ENCODE data around the gene ARHGAP44.
"Not testable (repeated sequence)": the region's sequence is repeated elsewhere in the genome, so short reads cannot be mapped to it uniquely, and the experiment has no call there.

The ARHGAP44 gene

DNA sequence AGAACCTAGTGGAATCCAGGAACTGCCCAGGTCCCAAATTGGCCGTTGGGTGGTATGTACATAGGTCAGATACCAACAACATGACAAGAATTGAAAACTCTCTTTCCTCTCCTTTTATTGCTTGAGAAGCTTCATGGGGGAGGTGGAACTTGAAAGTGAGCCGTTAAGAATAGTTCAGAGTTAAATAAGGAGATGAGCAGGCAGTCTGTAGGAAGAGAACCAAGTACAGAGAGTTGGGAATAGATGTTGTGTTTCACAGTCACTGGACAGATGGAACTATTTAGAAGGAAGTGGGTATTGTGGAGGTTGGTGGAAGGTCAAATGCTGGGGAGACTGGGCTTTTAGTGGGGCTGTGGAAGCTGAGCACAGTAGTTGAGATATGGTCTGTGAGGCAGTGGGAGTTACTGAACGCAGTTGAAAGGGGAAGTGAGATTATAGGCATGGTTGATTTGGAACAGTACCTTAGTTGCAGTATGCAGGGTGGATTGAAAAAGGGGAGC is 26.4 kb downstream of the ARHGAP44 start:
- DNase-seq, result no peak

DNA sequence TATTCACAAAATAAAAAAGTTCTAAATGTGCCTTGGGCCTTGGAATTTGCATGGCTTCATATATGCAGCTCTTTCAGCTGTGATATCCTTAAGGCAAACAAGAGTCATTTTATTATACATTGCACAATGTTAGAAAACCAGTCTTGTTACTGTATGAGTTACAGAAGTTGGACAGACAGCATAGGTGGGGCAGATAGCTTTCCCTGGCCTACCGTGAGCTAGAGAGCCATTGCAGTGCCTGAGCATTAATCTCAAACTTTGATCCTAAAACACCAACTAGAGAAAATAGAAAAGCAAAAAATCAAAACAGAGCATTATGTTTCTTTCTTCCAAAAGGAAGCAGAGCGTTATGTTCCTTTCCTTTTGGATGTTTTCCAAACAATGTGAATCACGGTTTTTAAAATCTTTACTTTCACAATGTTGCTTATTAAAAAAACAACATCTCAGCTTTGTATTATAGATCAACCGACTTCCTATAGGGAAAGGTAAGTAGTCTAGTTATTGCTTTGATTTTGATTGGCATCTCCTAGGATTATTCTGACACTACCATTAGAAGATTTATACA is 32.2 kb downstream of the ARHGAP44 start:
- DNase-seq, result no peak

DNA sequence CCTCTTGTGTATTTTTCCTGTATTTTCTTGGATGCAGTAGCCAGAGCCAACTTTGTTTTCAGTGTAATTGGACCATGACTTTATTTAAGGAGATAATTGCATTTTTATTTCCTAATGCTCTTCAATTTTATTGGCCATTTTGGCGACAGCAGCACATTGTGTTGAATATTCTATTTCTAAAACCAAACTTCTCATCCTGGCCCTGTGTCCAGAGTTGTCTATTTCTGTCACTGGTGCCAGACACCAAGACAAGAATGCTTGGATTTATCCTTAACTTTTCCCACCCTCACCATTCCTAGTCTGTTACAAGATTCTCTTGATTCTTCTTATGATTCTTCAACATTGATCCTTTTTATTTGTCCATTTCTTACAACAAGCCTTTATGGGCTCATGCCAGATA is 37.1 kb downstream of the ARHGAP44 start:
- DNase-seq, result no peak

DNA sequence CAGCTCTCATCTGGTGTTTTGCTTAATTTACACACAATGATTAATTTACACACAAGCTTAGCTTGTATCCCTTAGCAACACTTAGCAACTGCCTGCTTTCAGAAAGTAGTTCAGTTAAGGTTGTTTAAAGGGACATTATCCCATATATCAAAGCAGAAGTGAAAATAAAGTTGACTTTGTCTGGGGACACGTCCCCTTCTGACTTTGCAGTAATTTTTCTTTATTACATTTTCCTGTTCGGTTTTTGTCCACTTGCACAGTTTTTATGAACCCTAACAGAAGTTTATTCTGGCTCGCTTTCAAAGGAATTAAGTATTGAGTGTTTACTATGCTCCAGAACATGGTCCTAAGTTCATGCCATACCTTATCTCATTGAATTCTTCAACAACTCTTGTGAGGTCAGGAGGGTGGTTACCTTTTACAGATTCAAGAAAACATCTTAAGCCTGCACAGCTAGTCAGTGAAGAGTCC is 41.5 kb downstream of the ARHGAP44 start:
- DNase-seq, result no peak

DNA sequence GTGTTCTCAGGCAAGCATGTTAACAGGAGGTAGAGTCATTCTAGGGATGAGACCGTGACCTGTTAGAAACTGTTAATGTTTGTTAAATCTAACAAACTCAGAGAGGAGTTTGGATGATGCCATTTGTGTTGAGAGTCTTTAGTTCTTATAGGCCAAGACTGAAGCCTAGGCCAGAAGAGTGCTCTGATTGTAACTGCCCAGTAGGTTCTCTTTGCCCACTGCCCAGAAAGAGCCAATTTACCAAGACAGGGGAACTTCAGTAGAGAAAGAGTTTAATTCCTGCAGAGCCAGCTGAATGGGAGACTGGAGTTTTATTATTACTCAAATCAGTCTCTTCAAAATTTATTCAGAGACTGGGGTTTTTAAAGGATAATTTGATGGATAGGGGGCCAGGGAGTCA is 42.5 kb downstream of the ARHGAP44 start:
- no peak for DNase-seq

DNA sequence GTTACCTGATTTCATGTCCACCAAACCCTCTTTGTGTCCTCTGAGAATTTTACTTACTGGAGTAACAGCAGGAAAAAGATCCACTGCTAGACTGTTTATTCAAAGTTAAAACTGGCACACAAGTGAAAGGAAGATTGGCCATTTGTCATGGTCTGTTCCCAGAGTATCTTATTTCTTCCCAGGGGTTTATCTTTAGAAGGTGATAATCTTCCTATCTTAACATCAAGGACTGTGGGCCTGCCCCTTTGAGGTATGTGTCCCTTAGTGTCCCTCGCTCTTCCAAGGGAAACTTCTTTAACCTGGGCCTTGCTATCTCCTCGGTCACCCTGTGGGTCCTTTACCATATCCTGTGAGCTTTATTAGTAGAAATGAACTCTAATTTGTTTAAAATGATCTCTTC is 49.7 kb downstream of the ARHGAP44 start:
- DNase-seq, result no peak

DNA sequence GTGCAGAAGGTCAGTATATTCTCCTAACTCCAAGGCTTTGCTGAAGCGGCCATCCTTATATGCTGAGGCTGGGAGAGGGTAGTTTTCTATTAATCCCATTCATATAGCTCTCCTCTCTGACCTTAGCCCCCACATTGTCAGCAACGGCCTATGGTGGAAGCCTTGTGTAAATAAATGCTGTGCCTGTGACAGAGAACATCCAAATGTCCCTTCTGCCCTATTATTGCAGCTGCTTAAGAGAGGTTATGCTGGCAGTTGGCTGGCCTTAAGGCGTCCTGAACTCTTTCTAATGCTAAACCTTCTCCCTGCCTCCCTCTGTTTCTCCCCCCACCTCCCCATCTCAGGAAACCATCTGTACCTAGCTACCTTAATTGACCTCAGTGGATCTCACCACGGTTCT is 53.6 kb downstream of the ARHGAP44 start:
- no peak for DNase-seq

DNA sequence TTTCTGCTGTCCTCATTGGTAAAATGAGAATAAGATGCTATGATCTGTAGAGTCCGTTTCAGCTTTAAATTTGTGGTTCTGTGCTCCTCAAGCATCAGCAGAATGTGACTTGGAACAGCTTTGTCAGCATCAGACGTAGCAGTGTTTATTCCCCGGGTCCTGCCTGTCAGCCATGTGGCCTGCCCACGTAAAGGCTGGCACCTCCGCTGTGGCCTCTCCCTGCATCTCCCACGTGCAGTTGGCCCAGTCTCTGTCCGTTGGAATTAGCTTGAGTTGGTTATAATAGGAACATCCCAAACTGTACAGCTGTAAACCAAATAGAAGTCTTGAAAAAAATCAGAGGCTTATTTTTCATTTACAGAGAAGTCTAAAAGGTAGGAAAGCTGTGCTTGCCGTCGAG is 61.7 kb downstream of the ARHGAP44 start:
- no peak for DNase-seq

DNA sequence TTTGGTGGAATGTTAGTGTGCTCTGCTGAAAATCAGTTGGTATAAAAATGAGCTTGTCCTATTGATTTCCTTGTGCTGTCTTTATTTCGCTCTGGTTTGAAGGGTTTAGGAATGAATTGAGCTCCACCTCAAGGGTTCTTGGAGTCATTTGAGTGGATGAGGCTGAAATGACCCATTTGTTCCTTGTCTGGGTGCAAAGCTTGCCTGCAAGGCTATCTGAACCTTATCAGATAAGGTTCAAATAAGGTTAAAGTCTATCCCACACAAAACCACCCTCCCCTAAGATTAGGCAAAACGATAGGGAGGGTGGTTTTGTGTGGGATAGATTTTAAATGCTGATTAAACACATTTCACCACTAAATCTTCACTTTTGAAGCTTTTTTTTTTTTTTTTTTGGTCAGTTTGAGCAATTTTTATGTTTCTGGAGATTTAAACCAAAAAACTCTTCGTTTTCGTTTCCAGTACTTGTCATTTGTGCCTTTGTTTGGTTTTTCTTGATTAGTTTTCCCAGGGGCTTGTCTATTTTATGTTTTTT is 62.7 kb downstream of the ARHGAP44 start:
- DNase-seq, result no peak

DNA sequence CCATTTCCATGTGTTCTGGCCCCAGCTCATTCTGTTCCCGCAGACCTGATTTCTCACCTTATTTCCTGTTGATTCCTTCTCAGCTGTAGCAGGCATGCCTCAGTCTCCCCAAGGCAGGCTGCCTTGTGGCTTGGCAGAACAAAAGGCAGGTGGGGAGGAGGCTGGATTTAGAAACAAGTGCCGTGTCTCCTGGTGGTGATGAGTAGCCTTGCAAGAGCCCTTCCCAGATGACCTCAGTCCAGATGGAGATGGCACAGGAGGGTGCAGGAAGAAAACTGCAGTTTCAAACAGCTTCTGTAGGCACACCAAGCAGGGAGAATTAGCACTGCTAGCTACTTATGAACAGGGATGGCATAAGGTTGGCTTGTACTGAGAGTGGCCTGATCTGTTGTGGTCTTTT is 64.6 kb downstream of the ARHGAP44 start:
- no peak for DNase-seq

DNA sequence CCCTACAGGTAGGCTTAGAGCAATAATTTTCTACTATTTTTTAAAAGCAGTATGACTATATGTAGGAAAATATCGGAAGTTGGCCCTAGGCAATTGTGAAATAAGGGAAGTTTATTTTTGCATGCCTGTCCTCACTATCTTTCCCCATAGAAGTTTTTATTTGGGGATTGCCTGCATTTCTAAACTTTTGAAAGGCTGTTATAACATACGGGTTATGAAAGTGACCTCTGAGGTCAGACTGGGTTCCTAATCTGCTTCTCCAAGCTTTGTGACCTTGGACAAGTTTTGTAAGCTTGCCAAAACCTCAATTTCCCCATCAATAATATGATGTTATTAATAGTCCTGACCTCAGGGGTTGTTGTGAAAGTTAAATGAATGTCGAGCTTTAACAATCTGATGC is 67.1 kb downstream of the ARHGAP44 start:
- DNase-seq, result no peak

DNA sequence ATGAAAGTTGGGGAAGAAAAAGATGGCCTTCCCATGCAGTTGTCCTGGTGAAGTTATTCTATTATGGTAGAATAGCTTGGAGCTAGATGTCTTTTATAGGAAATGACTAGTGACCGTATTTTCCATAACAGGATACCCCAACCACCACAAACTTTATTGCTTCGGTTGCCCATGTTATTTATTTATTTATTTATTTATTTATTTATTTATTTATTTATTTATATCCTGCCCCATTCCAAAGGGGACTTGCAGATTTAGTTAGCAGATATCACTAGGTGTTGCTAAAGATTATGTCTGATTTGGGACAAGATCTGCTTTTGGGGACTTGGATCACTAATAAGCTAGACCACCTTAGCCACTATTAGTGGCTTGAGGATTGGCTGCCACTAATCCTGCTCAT is 68.3 kb downstream of the ARHGAP44 start:
- no peak for DNase-seq

DNA sequence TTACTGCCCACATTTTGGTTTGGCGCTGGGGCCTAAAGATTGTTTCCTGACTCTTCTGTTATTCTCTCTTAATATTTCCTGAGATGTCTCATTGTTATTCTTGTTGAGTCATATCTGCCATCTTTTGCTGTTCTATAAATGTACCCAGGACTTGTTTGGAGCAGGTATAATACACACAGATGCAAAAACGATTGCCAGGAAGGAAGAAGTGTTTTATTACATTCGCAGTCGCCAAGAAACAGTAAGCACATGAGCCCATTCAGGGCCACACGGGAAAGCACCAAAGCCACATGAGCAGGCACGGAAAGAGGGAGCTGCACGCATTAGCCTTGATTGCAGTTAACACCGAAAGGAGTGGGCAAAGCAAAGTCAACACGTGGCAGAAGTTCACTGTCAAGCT is 70.2 kb downstream of the ARHGAP44 start:
- no peak for DNase-seq

DNA sequence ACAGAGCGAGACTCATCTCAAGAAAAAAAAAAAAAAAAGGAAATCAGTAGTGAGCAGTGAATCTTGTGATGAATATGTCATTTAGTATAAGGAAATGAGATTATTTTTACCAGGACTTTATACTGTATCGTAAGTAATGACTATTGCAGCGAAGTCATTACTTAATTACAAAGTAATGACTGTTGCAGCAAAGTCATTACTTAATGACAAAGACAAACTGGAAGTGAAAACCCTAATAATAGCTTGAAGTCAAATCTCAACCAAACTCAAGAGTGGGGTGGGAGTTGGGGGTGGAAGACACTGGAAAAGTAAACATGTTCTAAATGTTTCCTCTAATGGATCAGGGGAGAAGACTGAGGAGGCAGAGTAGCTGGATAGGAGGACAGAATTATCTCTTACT is 76.5 kb downstream of the ARHGAP44 start:
- DNase-seq, result no peak

DNA sequence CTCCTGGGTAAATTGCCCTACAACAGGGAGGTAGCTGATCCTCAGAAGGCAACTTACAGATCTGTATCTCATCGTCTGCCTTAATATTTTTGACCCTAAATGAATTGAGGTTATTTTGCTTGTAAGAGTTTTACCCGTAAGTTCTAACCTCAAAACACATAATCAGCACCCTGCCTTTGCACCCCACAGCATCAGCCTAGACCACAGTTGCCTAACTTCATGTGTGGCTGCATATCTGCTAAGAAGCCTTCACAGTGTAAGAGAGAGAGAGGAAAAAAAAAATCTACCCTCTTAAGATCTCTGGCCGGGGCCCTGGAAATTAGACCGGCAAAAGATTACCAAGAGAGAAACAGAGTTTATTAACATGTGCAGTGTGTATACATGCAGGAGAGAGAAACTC is 76.9 kb downstream of the ARHGAP44 start:
- no peak for DNase-seq

DNA sequence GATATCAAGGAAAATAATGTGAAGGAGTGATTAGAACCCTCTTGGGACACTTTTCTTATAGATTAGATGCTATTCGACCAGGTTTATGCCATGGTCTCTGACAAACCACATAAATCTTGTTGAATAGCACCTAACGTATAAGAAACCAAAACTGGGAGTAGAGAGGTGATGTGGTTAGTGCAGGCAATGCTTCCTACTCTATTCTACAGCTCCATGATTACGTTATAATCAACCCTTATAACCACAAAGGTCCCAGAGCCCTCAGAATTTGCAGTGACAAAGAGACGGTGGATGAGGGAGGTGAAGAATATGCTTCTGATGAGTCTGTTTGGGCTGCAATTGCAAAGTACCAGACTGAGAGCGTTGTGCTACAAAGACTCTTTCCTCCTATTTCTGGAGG is 78.4 kb downstream of the ARHGAP44 start:
- no peak for DNase-seq

DNA sequence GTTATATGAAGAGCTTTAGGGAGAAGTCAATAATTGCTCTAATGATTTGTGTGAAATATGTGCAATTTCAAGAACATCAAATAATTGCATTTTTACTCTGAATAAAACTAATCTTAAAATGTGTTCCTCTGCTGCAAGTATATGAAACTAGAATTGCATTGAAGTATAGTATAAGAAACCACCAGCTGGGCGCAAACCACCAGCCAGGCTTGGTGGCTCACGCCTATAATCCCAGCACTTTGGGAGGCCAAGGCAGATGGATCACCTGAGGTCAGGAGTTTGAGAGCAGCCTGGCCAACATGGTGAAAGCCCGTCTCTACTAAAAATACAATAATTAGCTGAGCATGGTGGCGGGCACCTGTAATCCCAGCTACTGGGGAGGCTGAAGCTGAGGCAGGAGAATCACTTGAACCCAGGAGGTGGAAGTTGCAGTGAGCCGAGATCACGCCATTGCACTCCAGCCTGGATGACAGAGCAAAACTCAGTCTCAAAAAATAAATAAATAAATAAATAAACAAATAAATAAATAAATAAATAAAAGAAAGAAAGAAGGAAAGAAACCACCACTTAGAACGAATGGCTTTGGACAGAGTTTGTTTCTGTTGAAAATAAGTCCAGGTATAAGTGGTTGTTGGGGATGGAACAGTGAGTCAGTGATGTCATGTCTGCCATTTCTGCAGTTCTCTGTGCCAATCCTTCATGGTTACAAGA is 84.3 kb downstream of the ARHGAP44 start:
- not testable (repeated sequence) for DNase-seq

DNA sequence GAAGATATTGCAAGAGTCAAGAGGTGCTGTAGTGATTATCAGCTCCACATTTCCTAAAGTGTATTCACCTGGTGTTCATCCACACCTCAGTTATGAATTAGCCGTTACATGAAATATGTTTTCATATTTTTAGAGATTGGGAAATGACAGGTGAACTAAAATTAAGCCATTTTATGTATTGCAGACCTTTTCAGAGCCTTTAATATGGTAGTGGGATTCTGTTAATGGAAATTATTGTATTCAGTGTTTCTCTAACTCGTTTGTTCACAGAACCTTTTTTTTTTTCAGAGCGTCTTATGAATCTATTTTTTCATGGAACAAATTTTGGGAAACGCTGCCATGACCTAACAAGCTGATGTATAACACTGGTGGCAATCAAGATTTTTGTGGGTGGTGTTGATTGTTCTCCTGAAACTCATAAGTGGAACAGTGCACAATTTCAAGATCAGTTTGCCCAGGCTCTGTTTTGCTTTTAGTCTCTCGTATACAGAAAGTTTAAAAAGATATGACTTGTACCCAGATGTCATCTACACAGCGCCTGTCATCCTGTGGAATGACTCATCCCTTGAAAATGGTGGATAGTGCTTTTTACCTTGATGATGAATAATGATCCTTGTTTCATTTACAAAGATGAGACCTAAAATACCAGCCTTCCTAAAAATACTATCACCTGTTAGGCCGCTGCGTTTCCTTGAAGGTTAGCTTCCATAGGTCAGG is 88.8 kb downstream of the ARHGAP44 start:
- DNase-seq, result no peak

DNA sequence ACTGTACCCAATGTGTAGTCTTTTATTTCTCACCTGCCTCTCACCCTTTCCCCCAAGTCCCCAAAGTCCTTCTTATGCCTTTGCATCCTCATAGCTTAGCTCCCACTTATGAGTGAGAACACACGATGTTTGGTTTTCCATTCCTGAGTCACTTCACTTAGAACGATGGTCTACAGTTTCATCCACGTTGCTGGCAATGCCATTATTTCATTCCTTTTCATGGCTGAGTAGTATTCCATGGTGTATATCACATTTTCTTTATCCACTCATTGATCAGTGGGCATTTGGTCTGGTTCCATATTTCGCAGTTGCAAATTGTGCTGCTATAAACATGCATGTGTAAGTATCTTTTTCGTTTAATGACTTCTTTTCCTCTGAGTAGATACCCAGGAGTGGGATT is 89.8 kb downstream of the ARHGAP44 start:
- DNase-seq, result not testable (repeated sequence)

DNA sequence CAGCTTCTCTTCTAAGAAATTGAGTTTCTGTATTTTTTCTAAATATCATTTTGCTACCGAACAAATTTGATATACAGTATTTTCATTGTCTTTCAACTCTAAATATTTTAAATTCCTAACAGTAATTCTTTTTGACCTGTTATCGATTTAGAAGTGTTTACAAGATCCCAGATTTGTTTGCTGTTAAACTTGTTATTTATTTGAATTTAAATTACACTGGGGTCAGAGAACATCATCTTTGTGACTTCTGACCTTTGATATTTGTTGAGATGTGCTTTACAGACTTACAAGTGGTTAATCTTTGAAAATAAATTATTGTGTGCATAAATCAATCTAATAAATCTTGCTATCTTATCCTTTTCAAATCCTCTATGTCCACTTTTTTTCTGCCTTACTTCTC is 94.2 kb downstream of the ARHGAP44 start:
- DNase-seq, result no peak

DNA sequence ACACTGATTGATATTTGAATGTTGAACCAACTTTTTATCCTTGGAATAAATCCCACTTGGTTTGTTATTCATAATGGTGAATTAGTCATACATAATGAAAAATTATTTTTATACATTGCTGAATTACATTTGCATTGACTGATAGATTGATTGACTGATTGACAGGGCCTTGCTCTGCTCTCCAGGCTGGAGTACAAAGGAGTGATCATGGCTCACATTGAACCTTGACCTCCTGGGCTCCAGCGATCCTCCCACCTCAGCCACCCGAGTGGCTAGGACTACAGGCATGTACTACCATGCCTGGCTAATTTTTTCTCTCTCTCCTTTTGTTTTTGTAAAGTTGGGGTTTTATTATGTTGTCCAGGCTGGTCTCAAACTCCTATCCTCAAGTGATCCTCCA is 97.8 kb downstream of the ARHGAP44 start:
- DNase-seq, result no peak

DNA sequence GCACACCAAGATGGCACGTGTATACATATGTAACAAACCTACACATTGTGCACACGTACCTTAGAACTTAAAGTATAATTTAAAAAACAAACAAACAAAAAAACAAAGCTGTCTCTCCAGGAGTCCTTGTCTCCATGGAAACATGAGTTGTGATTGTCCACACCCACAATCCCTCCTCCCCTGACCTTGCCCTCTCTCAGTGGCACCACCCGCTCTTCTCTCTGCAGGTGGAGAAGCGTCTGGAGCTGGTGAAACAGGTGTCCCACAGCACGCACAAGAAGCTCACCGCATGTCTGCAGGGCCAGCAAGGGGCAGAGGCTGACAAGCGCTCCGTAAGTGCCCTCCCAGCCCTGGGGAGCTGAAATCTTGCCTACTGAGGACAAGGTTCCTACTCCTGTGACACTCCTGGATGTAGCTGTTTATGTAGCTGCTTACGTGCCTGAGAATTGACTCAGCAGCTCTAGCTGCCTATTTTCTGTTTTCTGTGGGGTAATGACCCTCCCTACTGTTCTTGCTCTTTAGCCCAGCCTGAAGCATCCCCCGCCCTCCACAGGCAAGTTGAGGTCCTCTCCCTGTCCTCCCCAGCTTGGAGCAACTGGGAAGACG is 107.0 kb downstream of the ARHGAP44 start:
- no peak for DNase-seq

DNA sequence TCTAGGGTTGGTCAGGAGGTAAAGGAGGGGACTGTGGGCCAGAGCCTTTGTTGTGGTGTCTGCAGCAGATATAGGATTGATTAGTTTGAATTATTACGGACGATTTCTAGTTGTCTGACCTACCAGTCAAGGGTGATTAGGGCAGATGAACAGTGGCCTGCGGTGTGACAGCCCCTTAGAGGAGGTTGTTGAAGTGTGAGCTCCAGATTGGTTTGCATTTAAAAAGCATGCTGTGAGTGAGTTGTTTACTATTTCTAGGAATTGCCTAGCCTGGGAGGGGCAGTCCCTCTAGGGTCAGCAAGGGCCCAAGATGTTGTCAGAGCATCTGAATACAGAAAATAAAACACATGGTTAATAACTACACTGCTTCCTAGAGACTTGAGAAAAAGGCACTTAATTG is 108.8 kb downstream of the ARHGAP44 start:
- DNase-seq, result no peak

Data from right hindlimb (tissue), 1 donor.